Epidermal melanocyte (primary cell): ENCODE data around the gene MED10.

Experiments used
- DNase-seq: peaks from one replicate; pipeline ENCODE4 v3.0.0; 2011; ENCODE audit warnings: low spot score; ENCODE audit not compliant: insufficient read length

MED10 gene

DNA sequence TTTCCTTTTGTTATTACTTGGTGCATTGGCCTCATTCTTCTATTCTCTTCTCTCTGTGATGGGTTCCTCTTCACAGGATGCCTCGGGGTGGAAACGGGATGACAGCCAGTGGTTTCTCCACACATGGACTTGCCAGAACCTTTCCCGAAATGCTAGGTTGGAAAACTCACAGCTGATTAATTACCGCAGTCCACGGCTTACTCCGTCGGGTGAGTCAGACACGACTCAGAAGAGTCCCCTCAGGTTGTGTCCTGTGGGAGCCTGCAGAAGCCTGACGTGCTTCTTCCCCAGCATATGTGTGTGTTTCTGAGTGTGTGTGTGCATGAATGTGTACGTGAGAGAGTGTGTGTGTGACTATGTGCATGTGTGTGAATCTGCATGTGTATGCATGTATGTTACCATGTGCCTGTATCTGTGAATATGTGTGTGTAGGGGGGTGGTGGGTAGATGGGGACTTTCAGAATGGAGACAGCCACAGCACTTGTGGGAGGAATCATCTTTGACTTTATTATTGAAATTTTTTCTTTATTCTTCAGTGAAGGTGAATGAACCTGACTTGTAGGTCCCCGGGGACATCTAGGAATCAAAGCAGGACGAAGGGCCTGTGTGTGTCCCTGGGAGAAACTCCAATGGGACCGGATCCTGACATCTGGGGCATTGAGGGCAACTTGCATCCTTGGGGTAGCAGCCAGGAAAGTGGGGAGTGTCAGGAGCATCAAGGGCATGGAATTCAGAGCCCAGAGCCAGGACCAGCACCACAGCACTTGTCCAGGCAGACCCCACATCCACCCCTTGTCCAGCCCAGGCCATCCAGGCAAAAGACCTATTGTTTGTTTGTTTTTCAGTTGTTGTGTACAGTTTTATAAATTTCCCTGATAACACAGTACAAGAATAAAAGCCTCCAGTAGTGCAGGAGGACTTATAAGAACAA, 21.9 kb upstream of the MED10 start:
- no peak for DNase-seq

DNA sequence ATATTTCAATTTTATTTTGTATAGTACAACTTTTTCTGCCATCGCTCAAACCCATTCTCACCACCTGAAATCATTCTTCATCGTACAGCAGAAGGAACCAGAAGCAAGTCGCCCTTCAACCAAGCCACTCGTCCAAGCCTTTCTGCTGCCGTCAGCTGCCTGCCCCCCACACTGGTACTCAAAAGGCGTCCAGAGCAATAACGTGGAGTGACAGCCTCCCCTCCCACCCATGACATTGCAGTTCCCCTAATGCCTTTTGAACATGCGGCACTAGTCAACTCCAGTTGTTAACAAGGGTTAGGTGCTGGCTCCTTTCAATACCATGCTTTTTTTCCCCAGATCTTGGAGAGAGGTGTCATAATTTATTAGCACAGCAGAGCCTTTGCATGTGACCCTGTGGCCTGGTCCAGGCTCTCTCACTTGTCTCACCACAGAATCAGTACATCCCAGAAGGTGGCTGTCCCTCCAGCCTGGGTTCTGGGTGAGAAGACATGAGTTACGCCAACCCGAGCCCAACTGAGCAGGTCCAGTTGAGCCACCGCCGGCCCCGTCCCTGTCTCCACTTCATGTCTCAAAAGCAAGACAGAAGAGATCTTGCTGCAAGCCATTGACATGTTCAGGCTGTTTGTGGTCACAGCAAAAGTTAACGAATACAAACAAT, 20.4 kb upstream of the MED10 start:
- DNase-seq, result no peak

DNA sequence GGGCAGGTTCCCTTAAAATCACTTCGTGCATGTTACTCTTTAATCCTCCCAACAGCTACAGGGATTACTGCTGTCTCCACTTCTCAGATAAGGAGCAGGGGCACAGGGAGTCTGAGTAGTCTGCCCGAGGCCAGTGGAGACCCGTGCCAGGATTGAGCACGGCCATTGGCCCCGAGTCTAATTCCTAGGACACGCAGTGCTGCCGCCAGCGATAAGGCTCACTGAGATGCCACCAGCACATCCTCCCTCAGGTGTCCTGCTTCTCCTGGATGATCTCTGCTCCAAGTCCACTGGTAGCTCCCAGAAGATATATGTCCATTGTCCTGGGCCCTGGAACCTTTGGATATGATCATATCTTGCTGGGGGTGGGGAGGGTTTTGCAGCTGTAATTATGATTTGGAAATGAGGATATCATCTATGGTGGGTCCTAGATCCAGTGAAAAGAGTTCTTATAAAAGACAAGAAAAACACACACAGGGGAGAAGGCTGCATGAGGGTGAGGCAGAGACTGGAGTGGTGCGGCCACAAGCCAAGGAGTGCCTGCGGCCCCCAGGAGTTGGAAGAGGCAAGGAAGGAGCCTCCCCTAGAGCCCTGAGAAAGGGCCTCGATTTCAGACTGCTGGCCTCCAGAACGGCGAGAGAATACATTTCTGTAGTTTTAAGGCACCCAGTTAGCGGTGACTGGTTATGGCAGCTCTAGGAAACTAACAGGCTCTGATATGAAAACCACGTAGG, 19.4 kb upstream of the MED10 start:
- DNase-seq, result no peak

DNA sequence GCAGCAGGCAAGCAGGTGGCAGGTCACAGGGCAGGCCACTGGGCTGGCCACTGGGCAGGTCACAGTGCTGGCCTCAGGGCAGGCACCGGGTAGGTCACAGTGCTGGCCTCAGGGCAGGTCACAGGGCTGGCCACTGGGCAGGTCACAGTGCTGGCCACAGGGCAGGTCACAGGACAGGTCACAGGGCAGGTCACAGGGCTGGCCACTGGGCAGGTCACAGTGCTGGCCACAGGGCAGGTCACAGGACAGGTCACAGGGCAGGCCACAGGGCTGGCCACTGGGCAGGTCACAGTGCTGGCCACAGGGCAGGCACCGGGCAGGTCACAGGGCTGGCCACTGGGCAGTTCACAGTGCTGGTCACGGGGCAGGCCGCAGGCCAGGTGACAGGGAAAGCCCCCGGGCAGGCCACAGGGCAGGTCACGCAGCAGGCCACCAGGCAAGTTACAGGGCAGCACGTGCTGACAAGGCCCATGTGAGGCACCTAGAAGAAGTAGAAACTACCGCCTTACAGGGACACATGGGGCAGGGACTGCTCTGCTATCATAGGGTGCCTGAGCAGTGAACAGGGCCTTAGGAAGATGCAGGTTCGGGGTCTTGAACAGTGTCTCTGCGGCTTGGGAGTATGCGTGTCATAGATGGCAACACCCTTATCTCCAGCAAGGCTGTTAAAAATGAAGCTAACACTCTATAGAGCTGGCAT, 18.6 kb upstream of the MED10 start:
- DNase-seq, result no peak

DNA sequence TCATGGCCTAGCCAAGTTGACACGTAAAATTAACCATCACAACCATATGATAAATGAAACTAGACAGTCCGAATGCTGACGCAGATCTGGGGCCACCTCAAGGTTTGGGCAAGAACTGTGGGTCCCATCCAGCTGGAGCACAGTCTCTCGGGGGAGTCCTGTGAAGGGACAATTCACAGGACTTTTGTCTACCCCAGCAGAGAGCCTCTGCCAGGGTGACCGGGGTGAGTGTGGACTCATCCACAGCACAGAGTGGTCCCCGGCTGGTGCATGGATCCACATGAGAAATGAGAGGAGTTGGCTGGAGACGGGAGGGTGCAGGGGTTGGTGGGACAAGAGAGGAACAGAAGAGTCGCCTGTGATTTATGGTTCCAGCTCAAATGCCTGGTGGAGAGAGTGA, 17.7 kb upstream of the MED10 start:
- DNase-seq, result no peak

DNA sequence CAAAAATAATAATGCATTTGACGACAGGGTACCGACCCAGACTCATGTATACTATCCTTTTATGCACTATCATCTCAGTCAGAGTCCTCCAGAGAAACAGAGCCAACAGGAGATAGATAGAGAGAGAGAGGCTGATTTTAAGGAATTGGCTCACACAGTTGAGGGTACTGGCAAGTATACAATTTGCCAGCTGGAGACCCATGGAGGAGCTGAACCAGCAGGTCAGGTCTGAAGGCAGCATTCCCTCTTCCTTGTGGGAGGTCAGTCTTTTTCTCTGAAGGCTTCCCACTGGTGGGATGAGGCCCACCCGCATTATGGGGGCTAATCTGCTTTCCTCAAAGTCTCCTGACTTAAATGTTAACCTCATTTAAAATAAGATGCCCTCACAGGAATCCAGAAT, 17.3 kb upstream of the MED10 start:
- DNase-seq, result no peak

DNA sequence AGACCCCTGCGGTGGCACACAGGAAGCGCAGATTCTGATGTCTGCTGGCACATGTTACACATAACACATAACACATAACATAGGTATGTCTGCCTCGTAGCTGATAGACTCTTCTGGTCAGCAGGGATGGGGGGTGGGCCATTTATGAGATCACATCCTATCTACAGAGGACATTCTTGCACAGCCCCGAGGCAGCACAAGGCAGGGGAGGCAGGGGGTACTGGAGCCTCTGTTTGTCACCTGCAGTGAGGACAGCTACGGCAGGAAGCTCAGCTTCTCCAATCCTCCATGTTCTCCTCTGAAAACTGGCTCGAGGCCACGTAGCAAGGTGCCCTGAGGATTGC, 16.7 kb upstream of the MED10 start:
- DNase-seq, result no peak

DNA sequence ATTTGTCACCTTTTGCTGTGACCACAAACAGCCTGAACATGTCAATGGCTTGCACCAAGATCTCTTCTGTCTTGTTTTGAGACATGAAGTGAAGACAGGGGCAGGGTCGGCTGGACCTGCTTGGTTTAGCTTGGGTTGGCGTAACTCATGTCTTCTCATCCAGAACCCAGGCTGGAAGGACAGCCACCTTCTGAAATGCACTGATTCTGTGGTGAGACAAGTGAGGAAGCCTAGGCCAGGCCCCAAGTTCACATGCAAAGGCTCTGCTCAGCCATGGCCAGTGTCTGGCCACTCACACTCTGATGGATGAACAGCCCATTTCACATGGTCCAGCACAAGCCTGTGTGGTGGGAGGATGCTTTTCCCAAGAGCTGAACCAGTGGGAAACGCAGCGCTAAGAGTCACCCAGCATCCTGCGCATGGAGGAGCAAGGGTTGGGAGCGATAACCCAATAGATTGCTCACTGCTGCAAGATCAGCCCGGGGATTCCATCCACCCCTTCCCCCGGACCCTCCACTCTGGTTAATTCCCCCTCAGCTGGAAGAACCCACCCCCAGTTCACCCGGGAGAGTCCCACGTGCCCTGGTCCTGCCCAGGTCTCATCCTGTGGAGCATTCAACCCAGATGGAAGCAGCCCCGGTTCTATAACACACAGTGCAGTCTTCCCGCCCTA, 16.2 kb upstream of the MED10 start:
- no peak for DNase-seq

DNA sequence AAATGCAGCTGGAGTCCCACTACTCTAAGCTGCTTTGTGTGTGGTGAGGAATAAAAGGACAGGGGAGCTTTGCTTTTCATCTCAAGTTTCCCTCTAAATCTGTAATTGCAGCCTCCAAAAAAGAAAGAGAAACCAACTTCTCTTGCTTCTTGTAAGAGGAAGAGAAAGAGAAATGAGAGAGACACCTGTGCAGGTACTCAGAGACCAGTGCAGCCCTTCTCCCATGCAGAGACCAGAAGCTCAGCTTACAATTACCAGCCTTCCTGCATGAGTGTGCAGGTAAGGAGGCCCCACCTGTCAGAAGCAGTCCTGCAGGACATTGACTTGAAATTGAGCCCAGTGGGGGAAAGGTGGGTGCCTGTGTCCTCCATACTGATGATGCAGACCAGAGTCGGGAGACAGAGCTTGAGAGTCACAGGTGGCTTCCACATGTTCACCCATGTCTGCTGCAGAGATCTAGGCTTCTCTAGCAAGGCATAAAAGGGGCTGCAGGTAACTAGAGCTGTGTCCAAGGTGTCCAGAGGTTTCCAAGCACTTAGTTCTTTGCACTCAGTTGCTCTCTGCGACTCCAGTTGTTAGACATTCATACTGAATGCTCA, 15.3 kb upstream of the MED10 start:
- DNase-seq, result no peak

DNA sequence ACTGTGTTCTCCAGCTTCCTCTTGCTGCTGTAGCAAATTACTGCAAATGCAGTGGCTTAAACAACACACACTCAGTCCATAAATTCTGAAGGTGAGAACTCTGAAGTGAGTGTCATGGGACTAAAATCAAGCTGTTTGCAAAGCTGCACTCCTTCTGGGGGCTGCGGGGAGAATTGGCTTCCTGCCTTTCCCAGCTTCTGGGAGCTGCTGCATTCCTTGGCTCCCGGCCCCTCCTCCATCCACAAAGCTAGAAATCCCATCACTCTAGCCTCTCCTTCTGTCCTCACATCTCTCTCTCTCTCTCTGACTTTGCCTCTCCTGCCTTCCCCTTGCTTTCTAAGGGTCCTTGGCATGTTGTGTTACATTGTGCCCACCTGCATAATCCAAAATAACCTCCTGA, 14.2 kb upstream of the MED10 start:
- DNase-seq, result no peak

DNA sequence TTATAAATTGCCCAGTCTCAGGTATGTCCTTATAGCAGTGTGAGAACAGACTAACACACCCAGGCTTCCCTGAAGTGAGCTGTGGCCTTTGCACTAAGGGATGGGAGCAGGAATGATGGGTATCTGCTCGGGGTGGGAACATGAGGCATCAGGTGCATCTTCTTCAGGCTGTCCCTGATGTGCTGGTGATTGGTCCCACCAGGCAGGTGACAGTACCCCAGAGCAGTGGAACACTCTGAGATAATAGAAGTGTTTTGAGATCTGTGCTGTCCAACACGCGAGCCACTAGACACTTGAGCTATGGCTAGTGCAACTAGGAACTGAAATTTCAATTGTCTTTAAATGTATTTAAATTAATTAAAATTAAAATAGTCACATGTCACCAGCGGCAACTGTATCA, 12.8 kb upstream of the MED10 start:
- DNase-seq, result no peak

DNA sequence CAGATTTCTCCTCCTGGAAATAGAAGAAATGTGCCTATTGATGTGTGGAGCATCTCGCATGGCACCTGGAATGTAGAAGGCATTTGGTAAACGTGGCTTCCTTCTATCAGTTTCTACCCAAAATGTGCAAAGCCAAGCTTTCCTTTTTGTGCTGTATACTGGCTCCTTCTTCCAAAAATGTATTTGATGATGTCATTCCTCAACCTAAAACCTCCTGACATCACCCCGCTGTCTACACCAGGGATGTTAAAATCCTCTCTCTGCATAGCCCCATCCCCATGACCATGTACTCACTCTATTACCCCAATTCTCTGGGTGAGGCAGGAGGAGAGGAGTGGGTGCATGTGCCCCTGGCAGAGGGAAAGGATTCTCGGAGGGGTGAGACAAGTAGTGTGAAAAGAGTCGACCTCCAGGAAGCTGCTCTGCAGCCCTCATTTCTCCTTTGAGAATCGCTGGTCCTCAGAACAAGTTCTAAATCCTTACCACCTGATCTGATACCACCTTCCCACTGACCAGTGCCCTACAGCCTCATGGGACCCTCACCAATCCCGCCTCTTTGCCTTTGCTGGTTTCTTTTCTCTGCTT, 11.7 kb upstream of the MED10 start:
- DNase-seq, result no peak

DNA sequence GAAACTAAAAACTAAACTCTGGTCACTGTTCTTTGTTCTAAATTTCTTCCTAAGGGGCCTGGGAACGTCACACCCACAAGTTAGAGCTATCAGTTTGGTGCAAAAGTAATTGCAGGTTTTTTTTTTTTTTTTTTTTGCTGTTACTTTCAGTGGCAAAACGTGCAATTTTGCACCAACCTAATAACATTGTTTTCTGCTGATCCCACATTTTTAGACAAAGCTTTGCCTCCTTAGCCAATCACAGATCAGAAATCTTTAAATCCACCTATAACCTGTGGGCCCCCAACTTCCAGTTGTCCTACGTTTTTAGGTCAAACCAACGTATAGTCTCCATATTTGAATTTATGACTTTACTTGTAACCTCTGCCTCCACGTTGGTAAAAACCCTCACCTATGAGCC, 11.1 kb upstream of the MED10 start:
- DNase-seq, result no peak

DNA sequence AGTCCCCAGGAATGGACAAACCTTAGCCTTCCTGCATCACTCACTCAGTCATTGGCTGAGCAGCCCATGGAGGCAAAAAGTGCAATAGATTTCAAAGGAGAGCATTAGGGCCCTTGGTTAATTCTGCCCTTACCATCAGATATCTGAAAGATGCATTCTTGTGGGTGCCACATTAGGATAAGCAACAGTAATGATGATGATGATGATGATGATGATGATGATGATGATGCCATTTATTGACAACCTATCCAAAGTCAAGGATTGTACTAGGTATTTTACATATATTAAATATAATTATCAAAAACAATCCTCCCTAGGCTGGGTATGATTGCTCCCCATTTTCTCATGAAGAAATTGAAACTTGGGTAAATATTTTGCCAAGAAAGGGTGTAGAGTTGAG, 9.6 kb upstream of the MED10 start:
- DNase-seq, result no peak

DNA sequence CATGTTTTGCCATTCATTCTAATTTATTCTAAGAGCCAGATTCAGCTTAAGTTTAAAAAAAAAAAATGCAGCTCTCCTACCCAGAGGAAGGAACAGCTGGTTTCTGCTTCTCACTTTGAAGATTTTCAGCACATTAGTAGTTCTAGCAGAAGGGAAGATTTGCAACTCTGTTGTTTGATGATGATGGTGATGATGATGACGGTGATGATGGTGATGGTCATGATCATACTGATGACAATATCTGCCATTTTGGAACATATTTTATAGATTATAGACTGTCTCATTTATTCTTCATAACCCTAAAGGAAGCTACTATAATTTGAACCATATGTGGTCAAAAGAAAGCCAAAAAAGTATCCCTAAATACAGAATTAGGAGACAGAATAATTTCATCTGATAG, 7.9 kb upstream of the MED10 start:
- no peak for DNase-seq

DNA sequence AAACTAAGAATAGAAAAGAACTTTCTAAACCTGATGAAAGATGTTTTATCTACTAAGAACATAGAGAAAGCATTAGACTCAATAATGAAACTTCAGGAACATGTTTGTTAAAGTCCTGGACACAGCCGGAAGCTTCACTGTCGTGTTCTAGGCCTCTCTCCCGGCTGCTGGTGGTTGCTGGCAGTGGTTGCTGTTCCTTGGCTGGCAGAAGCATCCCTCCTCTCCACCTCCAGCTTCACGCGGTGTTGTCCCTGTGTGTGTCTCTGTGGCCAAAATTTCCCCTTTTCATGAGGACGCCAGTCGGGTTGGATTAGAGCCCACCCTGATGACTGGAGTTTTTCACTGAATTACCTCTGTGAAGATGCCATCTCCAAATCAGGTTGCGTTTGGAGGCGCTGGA, 6.5 kb upstream of the MED10 start:
- DNase-seq, result no peak

DNA sequence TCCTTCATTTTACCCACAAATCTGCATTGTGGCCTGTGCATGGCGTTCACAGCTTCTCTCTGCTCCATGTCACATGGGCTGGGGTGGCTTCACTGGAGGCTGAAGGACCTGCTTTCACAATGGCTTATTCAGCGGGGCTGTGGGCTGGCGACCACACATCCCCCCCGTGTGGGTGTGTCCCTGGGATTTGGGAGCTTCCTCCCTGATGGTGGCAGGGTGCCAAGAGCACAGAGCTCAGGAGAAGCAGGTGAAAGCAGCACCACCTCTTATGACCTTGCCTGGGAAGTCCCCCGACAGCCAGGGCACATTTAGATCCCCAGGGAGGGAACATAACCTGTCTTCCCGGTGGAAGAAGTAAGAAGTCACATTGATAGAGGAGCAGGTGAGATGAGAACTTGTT, 5.0 kb upstream of the MED10 start:
- no peak for DNase-seq

DNA sequence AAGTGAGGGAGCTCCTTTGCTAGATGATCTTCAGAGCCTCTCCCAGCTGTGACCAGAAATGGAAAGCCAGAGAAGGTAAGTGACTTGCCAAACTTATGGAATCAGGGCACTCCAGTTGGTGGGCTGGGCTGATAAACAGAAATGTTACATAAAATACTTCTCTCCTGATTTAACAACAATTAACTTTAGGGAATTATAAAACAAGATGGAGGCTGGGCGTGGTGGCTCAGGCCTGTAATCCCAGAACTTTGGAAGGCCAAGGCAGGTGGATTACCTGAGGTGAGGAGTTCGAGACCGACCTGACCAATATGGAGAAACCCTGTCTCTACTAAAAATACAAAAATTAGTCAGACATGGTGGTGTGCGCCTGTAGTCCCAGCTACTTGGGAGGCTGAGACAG, 899 bp upstream of the MED10 start:
- DNase-seq, result no peak

DNA sequence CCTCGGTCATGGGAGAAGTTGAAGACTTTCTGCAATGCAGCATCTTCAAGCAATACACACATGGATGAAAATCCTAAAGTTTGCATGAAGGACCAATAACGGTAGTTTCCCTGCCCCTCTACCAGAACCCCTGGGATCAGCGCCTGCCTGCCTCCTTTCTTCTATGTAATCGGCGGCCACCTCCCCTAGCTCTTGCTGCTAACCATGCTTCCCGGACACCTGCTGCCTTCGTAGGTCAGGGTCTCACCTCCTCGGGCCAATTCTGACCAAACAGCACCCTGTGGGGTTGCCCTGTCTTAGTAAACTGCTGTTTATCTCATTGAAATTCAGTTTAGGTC, 388 bp upstream of the MED10 start:
- DNase-seq, result no peak

DNA sequence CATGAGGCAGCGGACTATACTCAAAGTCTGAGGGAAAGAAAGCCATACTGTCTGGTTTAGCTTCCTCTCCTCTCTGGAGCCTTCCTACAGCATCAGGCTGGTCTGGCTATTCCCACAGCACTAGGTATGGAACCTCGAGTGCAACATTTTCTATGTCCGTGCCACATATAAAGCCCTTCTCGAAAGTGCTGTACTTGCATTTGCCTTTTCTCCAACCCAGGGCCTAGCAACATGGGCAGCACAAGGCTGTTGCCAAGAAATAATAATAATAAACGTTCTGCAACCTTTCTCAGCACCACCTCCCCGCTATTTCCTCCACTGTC, 804 bp downstream of the MED10 start:
- DNase-seq, result no peak

DNA sequence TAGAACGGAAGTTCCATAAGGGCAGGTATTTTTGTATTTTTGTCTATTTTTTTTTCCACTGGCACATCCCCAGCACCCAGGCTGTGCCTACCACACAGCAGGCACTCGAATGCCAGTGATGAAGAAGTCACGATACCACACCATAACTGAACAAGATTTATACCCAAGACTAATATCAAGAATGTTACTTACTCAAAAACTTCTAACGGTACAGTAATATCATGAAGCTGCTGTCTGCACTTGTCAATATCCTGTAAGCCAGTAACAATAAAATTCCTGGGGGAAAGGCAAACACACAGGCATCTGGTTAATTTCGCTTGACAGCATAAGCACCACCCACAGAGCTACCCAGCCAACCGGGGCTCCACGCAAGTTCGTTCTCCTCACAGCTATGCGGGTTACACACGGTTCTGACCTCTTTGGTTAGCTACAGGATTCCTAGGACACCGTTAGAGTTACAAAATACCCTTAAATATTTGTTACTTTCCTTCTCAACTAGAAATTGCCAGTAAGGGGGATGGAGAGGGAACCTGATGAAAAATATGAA, 1.3 kb downstream of the MED10 start:
- DNase-seq, result no peak
